Stimulated activated CD8-positive, alpha-beta memory T cell treated with anti-CD3 and anti-CD28 coated beads, Interleukin-15, amount 100 ng/mL, for 4 hours (primary cell): ENCODE measurements around the gene CLECL1.
A peak's percentile ranks its signal among the peaks of the same experiment; 100 is the strongest.
"Not testable (repeated sequence)": the region's sequence is repeated elsewhere in the genome, so short reads cannot be mapped to it uniquely, and the experiment has no call there.

Source experiments
- DNase-seq, 2 donors: peaks; one replicate each; pipeline ENCODE4 v3.0.0-alpha.2; 2020; ENCODE audit warnings: low read depth in 2 of 2

Gene CLECL1

GRCh38 chr12:9751204-9752144 is 18.6 kb upstream of the CLECL1 start:
- peak in 1 of 2 donors; percentile 55 for DNase-seq

DNA sequence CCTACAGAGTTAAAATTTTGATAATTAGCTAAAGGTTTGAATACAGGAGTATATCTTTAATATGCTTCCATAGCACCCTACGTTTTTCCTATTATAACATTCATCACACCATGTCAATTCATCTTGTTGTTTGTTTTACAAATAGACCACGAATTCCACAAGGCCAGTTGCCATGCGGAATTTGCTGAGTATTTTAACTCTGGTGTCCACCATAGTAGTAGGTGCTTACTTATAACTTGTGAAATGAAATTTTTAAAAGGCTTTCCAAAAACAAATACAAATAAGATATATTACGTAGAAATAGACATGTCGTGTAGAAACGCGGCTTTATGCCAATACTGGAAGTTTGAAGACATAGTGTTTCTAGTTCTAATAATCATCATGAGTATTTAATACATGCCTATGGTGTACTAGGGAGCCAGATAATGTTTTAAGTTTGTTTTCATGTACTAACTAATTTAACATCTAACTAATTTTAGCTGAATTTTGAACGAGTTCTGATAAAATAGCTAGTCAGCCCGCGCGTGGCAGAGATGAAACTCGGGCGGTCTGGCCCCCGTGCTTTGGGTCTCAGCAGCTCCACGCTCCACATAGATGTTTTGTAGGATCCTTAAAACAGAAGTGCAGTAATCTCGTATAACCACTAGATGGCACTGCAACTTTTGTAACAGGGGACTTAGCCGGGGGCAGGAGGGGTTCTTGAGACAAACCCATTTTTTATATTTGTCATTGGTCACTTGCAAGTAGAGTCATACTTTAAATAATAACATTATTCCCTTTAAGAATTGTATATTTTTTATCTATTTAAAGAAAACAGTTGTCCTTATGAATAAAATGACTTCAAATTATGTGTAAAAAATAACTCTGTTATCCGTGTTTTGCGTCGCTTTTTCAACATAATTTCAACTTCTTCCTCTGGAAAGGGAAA is 17.6 kb upstream of the CLECL1 start:
- DNase-seq: no peak

DNA sequence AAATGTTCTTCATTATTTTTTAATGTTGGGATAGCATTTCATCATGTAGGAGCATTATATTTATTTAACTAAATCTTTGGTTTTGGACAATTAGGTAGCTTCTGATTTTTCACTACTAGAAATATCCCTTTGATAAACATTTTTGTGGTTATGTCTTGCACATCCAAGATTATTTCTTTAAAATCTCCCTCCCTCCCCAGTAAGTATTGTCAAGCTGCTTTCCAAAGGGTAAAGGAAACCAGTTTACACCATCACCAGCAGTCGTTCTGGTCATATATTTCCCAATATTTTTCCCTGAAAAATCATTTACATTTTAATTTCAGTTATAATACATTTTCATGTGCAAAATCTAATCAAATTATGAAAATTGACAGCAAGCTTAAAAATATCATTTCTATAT is 16.7 kb upstream of the CLECL1 start:
- no peak for DNase-seq

DNA sequence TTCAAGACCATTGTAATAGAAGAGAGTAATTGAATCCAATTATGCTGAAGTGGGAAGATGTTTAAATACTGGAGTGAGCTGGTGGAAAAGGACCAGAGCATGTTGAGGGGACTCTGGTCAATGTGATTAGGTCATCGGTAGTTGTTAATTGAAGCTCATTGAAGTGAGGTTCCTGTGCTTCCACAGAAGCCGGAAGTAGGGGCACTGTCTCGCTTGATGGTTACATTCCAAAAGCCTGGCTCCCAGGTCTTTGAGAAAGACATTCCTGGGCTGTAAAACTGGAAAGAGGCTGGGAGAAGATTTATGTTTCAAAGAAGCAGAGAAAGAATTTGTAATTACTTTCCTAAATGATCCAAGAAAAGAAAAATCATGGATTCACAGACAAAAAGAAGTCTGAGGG is 12.3 kb upstream of the CLECL1 start:
- no peak for DNase-seq

DNA sequence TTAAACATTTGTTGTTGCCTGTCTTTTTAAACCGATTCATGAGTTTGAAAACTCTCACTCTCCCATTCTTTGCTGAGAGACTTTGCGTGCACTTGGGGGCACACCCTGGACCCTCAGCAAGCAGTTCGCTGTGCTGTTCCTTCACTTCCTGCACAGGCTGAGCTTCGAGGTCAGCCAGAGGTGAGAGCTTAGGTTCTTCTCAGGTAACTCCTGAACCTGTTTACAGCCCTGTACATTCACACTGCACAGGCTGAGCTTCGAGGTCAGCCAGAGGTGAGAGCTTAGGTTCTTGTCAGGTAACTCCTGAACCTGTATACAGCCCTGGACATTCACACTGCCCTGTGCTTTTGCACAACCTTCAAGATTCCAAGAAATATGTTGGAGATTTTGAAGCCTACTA is 9.8 kb upstream of the CLECL1 start:
- DNase-seq: no peak

DNA sequence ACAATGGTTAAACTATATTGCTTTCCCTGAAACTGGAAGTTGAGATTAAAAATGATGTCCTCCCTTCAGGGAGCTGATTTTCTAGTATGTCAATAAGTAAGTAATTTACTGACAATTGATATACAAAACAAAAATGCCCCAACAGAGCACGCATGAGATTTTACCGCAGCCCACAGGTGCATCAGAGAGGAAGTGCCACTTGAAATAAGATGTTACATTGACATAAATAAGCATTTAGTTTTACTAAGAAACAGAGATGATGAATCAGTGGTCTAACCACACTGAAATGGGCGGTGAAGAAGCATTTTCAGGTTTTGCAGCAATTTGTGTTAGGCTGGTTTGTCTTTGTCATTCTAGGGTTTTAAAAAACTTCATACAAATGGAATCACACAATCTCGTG is 8.8 kb upstream of the CLECL1 start:
- DNase-seq: peak in 1 of 2 donors; percentile 65

DNA sequence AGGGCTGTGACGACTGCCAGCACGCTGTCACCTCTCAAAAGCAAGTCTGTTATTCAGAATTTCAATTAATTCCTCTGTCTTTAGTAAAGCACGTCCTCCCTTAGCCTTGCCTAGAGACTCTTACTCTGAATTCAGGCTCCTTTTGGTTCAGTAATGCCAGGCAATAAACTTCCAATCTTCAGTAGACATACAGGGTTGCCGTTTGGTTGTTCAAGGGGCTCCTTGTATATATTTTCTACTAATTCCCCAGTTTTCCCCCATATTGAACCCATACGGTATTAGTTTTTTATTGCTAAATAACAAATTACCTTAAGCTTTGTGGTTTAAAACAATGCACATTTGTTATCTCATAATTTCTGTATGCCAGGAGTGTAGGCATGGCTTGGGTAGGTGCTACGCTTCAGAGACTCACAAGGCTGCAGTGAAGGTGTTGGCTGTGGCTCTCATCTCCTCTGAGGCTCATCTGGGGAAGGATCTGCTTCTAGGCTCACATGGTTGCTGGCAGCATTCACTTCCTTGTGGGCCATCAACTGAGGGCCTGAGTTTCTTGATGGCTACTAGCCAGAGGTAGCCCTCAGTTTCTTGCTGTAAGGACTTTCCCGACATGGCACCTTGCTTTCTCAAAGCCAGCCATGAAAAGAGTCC is 7.3 kb upstream of the CLECL1 start:
- DNase-seq: no peak

DNA sequence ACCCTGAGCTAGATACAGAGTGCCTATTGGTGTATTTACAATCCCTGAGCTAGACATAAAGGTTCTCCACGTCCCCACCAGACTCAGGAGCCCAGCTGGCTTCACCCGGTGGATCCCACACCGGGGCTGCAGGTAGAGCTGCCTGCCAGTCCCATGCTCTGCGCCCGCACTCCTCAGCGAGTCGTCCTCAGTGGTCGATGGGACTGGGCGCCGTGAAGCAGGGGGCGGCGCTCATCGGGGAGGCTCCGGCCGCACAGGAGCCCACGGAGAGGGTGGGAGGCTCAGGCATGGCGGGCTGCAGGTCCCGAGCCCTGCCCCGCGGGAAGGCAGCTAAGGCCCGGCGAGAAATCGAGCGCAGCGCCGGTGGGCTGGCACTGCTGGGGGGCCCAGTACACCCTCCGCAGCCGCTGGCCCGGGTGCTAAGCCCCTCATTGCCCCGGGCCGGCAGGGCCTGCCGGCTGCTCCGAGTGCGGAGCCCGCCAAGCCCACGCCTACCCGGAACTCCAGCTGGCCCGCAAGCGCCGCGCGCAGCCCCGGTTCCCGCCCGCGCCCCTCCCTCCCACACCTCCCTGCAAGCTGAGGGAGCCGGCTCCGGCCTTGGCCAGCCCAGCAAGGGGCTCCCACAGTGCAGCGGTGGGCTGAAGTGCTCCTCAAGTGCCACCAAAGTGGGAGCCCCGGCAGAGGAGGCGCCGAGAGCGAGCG is 6.7 kb upstream of the CLECL1 start:
- not testable (repeated sequence) for DNase-seq

DNA sequence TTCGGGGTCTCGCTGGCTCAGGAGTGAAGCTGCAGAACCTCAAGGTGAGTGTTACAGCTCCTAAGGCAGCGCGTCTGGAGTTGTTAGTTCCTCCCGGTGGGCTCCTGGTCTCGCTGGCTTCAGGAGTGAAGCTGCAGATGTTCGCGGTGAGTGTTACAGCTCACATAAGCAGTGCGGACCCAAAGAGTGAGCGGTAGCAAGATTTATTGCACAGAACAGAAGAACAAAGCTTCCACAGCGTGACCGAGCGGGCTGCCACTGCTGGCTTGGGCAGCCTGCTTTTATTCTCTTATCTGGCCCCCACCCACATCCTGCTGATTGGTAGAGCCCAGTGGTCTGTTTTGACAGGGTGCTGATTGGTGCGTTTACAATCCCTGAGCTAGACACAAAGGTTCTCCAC is 6.0 kb upstream of the CLECL1 start:
- DNase-seq: not testable (repeated sequence)

DNA sequence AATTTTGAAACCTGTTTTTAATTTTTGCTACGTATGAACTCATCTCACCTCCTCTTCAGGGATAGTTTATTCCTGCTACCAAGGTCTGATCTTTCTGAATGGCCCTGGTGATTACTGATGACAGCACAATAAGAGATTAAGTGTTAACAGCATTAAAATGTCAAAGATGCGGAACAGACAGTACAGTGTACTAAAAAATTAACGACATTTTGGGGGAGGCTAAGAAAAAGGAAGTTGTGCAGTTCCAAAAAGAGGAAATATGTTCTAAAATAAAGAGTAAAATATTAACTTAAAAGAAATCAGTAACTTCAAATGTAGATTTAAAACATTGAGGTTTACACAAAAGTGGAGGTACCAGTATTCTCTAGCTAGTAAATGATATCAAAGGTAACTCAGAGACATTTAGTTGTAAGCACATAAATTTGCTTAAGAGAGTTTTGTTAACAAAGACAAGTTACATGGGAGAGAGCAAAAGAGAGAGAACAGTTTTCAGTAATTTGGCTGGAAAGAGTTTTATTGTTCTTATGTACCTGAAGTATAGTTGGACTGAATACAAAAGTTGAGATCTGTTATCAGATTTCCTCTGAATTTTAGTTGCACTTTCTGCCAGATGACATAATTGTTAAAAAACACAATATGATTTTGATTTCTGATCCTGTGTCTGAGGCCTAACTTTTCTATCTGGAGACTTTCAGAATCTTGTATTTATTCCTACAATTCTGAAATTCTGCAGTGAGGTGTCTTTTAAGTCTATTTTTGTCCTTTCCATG is 4.2 kb upstream of the CLECL1 start:
- DNase-seq: no peak

GRCh38 chr12:9735601-9736000 is 2.7 kb upstream of the CLECL1 start:
- DNase-seq: no peak

GRCh38 chr12:9731797-9732196 is 1.1 kb downstream of the CLECL1 start:
- DNase-seq: no peak

DNA sequence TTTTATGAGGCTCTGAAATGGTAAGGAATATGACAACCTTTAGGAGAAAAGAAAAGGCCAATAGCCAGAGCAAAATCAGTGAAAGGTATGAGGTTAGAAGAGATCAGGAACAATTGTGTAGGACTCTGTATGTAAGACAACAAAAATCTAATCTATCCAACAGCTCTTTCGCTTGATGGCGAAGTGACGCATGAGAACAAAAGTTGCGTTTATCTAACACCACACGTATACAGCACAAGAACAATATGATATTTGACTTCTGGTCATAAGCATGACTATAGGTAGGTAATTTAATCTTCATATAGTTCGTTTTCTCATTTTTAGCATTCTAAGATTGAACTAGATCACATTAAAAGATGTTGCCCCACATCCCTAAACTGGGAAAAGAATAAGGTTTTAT is 1.5 kb downstream of the CLECL1 start:
- no peak for DNase-seq

DNA sequence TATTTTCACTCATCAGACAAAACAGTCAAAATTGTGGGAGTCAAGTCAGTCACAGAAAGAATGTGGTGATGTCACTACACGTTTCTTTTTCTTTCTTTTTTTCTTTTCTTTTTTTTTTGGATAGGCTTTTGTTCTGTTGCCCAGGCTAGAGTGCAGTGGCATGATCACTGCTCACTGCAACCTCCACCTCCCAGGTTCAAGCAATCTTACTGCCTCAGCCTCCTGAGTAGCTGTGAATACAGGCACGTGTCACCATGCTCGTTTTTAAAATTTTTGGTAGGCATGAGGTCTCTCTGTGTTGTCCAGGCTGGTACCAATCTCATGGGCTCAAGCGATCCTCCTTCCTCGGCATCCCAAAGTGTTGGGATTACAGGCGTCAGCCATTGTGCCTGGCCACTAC is 2.3 kb downstream of the CLECL1 start:
- DNase-seq: no peak

DNA sequence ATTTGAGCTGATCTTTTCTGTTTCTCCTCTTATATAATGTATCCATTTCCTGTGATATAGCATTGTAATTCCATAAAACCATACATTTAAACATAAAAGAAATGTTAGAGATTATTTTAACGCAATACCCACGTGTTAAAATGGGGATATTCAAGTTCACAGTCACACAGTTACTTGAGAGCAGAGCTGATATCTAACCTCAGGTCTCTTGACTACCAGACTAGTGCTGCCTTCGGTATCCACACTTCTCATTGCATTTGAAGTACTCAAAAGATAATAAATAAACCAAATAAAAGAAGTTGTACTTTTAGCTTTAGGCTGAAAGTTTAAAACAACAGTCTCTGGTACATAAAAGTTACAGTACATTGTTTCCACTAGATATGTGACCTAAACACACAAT is 2.9 kb downstream of the CLECL1 start:
- no peak for DNase-seq

- DNase-seq: no peak
Observed at GRCh38 chr12:9729082-9729481, 3.8 kb downstream of the CLECL1 start.

DNA sequence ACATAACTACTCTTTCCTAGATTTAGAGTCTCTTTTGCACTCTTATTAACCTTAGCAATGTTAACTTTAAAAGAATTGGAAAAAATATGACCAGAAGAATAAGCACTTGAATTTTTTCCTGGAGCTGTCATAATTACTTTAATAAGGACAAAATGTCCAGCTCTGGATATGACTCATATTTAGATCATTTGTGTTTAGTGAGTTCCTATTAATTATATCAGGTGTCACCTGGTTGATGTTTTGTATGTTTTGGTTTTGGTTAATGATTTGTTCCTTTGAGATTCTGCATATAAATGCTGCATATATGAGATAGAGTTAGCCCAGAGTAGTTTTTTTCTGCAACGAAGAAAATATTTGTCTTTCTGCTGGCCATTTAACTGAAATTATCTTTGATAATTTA is 5.1 kb downstream of the CLECL1 start:
- DNase-seq: no peak

GRCh38 chr12:9725213-9725870 is 7.6 kb downstream of the CLECL1 start:
- no peak for DNase-seq

GRCh38 chr12:9724023-9724422 is 8.9 kb downstream of the CLECL1 start:
- DNase-seq: no peak

GRCh38 chr12:9721394-9722092 is 11.4 kb downstream of the CLECL1 start:
- DNase-seq: no peak
